ENCODE measurements around the gene TNS1.

TNS1 gene

DNA sequence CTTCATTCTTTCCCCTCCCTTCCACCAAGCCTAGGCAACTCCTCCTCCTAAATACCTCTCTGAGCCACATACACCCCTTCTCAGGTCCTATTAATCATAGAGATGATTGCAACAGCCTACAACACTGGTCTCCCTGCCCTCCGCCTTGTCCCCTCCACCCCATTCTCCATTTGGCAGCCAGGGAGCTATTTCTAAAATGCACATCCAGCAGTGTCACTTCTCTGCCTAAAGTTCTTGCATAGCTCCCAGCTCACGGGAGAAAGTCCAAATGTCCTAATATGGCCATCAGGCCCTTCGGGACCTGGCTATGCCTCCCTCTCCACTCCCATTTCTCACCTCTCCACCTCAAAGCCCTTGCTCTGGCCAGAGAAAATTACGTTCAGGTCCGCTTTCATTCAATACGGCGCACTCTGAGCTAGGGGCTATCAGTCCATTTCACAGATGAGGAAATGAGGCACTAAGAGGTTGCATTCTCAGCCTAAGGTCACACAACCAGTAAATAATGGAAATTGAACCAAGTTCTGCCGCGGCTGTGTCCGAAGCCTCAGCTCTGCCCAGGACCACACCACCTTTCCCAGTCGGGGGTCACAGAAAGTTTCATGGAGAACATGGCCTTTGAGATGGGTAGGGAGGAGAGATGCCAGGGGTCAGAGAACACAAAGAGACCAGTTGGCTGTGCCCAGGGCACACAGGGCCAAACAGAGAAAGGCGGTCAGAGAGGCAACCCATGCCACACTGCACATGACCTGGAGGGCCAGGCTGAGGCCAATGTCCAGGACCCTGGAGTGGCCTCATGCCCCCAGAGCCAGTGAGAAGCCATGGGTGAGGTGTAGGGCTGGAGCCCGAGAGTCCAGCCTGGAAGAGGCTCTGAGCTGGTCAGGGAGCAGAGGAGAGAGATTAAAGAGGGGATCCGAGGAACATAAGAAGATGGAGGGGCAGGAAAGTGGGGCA, 72.8 kb downstream of the TNS1 start:
- DNase-seq (ENCODE audit: low spot score), result peak; percentile 90

DNA sequence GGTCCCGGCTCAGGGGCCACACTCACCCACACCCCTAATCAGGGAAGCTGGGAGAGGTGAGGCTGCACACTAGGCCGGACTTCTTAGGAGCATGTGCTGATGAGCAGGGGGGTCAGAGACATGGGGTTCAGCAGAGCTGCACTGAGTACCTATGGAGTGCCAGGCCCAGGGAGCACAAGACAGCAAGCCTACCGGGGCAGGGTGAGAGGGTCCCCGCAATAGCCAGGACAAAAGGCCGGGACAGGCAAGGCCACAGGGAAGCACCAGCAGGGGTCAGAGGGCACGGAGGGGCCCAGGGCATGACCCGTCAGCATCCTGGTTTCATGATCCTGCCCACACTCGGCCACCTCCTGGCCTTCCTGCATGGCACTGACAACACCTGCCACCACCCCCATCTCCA, 73.5 kb downstream of the TNS1 start:
- DNase-seq (ENCODE audit: low spot score), result no peak

DNA sequence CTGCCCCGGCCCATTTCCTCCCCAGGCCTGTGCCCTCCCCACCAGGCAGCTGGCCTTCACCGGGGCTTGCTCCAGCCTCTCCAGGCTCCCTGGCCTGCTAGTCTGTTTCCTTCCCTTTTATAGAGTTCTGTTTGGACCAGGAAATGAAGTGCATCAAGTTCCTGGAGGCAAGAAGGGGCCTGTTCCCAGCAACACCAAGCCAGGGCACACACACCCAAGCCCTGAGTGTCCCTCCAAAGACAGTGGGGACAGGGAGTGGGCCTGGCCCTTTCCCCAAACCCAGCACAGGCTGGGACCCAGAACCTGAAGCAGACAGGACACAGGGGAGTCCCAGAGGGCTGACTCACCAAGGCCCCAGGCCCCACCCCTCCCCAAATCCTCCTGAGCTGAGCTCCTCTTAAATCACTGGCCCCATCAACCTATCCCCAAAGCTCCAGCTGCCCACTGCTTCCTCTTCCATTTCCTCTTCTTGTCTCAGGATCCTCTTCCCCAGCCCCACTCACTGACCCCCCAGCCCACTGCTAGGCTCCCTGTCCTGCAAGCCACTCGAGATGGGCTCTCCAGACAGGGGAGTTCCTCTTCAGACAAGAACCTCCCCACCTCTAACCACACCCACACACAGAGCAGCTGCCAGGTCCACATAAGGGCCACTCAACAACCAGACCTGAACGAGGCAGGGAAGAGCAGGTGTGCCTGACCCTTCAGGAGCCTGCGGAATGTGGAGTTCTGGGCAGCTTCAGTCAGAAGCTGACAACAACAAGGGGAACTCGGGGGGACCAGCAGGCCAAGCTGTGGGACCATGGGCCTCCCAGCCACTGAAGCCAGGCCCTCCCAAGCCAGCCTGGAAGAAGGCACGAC, 74.2 kb downstream of the TNS1 start:
- peak; percentile 50 for DNase-seq (ENCODE audit: low spot score)

DNA sequence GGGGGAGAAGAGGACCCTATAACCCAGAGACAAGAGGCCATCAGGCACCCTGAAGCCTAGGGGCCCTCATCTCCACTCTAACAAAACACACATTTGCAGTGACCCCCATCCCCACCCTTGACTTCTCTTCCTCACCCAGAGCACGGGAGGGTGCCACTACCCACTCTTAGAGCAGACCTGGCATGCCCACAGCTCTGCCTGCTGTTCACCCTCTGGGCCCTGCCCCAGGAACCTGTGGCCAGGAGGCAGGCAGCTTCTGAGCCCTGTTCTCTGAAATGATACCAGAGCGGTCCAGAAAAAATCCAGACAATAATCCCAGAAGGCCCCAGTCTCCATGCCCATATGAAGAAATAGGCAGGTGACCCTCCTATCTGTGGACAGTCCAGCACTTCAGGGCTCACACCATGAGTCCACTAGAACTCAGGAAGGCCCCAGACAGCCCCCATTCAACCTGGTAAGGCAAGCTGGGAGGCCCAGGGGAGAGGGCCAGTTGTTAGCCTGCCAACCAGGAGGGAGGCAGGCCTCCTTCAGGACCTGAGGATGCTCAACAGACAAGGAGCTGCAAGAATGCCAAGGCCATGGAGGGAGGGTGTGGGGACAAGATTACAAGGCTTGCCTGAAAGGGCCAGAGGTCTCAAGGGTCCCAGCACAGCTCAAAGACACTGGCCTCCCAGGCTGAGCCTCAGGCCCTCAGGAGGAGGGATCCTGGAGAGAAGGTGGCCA, 75.0 kb downstream of the TNS1 start:
- DNase-seq (ENCODE audit: low spot score), result no peak

DNA sequence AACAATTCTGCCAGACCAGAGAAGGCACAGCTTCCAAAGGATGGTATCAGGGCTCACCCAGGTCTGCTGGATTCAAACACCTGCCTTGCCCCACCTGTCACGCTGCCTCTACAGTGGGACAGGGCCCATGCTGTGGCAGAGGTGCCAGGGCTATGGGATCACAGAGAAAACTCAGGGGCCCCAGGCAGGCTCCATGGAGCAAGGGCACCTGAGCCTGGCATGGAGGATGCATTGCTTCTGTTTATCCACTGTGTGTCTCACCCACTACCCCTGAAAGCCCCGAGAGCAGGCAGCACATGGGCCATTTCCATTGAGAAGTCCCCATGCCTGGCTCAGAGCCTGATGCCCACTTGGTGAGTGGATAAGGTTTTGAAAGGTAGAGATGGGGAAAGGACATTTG, 76.0 kb downstream of the TNS1 start:
- DNase-seq (ENCODE audit: low spot score), result no peak

DNA sequence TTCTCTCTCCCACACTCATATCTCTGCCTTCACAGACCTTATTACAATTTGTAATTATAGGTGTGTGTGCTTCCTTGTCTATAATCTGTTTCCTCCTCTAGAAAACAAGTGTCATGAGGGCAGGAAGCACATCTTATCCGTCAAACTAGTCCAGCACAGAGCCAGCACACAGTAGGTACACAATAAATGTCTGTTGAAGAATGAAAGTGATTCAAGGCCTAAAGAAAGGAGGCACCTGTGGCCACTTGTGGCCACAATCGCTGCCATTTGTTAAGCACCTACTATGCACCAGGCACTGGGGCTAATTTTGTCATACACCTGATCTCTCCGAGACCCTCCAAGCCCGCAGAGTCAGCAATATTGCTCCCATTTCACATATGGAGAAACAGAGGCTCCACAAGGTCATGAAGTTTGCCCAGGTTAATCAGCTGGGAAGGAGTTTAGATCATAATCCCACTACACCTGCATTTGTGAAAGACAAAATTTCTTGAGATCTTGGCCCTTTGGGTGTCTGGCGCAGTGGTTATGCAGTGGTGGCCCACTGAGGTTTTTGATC, 78.4 kb downstream of the TNS1 start:
- DNase-seq (ENCODE audit: low spot score), result no peak

DNA sequence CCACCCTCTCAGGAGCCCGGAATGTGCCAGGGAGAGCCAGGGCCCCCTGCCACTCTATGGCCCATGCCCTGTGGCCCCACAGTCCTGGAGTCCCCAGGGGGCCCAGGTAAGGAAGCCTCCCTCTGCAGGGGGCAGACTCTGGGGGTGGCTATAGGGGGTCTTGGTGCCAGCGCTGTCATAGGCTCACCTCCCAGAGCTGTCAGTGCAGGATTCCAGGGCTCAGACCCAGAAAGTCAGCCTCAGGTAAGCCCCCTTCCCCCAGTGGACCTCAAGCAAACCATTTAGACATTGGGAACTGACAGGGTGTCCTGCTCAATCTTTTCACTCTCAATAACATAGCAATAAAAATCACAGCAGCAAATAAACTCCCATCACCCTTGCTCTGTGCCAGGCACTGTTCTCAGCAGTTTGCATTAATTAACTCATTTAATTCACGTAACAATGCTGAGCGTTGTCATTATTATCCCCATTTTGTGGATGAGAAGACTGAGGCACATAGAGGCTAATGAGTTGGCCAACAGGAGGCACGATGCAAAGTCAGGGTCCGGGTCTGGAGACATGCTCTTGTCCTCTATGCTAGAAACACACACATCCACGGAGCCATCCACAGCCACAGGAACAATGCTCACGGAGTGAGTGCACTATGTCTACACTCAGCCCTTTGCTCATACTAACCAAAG, 79.6 kb downstream of the TNS1 start:
- DNase-seq (ENCODE audit: low spot score), result no peak

DNA sequence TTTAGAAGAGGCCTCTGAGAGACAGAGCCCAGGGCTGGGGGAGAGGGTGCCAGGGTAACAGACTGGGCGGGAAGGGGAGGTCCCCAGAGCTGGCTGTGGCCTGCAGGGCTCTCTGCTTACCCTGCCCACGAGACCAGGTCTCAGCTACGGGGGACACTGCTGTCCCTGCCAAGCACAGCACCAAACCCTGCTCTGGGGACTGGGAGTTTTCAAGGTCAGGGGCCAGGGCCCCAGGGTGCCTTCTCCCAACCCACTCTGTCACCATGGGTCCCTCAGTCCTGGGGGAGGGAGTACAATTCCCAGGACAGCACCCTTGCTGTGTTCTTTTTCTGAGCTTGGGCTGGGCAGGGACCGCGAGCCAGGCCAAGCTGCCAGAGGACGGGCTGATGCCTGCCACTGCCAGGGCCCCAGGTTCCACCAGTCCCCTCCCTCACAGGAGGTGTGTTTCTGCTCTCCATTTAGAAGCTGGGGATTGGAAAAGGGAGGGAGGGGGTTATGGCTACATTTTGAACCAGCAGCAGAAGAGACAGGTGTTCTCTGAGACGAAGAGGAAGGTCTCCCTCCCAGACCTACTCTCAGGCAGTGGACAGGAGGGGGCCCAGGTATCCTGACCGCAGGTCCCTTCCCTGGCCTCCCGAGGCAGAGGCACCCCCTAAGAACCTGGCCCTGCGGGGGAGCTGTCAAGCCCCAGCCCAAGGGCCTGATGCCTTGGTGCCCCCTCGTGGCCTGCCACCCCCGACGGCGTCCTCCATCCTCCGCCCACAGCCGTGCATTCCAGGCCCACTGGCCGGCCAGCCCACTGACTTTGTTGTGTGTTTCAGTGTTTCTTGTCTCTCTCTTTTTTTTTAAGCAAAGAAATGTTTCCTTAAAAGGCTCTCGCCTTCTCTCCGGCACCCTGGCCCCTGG, 80.4 kb downstream of the TNS1 start:
- peak; percentile 72 for DNase-seq (ENCODE audit: low spot score)

DNA sequence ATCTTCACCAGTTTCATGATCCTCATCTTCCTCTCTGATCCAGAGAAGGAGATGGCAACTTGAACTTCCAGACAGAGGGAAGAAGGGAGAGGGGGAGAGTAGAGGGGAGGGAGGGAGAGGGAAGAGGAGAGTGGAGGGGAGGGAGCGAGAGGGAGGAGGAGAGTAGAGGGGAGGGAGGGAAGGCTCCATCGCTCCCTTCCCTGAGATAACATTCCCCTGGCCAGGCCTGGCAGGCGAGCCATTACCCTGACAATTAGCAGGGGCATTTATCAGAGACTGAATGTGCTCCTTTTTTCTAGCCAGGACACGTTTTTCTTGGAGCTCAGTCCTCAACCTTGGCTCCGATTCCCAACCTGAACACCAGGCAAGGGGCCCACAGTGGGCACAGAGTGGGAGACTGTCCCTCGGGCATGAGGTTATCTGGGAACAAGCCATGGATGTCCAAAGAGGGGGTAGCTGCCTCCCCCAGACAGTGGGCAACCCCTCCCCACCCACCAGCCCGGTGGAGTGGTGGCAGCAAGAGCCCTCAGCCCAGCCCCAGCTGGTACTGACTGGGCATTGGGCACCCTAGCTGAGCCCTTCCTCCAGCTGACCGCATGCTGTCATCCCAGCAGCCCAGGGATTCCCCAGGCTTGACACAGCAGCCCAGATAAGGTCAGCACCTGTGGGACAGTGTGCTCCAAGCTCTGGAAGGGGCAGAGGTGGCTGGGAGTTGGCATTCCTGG, 81.8 kb downstream of the TNS1 start:
- no peak for DNase-seq (ENCODE audit: low spot score)

DNA sequence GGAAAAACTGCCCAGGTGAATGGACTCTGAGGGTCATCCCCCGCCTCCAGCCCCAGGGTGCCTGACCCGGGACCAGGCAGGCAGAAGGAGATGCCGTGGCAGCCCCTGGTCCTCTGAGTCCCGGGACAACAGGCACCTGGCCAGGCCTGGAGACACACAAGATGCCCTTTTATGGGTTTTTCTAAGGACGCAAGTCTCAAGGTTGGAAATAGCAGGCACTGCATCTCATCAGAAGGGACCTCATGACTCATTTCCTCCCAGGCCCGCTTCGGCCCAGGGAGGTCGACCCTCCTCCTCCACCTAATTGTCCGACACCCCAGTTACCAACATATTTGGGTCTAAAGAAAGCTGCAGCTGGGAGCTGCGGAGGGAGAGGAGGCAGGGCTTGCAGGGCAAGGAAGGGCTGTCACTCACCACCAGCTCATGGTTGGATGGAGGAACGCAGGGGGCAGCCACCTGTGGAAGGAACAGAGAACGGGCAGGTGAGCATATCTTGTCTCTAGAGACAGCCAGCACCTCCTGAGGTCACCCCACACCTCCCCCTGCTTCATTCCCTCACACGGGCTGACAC, 82.9 kb downstream of the TNS1 start:
- DNase-seq (ENCODE audit: low spot score), result peak; percentile 79

DNA sequence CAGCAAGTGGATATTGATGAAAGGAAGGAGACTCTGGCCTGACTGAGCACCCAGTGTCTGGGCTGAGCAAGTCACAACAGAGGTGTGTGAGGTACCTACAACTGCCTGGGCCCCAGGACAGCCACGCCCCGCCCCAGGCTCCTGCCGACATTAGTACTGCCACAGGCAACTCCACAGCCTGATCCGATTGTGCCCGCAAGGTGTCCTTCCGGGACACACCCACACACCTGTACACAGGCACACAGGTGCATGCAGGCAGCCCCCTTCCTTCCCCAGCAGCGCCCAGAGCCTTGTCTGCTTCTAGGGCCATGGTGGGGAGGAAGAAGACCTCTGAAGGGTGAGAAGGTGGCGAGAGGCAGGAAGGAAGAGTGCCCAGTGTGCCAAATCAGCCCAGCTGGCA, 83.6 kb downstream of the TNS1 start:
- DNase-seq (ENCODE audit: low spot score), result no peak

DNA sequence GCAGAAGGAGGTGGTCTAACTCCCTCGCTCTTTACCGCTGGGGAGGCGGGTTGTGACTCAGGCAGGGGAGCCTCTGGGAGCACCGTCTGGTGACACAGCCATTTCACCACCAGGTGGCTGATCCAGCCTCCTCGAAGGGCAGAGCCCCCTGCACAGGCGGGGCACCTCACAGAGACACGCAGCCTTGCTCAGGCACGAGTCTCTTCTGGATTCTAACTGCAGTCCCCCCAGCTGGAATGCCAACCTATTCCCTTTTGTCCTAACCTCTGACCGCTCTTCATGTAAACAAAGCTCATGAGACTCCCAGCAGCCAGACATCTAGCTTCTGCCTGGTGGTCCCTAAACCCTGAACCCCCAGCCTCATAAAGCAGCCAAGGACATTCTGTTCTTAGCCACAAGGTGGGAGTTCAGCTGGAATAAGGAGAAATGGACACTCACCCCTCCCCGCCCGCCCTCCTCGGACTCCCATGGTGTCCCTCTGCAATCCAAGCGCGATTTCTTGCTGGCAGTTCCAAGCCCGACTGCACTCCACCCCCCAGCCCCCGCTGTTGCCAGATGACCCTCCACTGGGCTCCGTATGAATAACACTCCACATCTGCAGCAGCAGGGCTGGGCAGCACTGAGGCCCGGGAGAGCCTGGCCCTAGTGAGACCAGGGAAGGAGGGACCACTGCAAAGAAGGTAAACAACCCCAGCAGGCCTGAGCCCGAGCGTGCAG, 84.3 kb downstream of the TNS1 start:
- DNase-seq (ENCODE audit: low spot score), result no peak

DNA sequence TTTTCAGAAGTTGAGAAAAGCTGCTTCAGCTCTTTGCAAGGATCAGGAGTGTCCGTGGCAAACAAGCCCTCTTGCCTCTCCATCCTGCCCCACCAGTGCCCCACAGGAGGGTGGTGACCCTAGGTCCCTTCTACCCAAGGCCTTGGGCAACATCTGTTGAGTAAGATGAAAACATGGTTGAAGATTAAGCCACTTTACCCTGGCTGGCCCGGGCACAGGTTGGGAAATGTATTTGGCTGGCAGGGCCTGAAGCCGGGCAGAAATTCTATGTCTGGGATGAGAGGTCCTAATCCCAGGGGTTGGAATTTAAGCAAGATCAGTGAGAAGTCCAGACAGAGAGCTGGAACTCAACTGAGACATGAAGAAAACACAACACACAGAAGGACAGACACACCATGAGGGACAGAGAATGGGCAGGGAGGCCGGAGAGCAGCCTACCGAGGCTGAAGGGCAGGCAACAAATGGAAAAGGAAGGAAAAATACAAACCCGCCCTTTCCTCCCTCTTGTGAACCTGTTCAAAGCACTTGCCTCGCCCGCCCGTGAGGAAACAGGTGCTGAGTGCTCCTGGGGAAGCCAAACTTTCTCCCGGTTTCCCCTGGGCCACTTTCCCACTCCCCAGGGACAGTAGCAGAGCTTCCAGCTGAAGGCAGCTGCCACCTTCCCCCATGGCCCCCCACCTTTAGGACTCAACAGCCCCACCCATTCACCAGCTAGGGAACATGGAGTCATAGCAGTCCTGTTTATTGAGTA, 86.1 kb downstream of the TNS1 start:
- no peak for DNase-seq (ENCODE audit: low spot score)

DNA sequence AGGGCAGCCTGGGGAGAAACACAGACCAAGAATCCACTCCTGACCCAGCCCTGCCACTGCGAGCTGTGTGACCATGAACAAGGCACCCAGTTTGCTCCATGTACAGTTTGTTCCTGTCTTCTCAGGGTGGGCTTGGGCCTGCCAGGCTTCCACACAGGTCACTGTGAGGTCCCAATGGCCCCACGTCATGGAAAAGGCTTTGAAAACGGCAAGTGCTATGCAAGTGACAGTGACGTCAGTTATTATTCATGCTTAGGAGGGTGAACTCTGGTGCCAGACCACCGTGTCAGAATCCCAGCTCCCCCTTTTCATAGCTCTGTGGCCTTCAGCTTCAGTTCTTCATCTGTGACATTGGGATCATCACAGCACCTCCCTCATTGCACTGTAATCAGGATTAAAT, 87.1 kb downstream of the TNS1 start:
- DNase-seq (ENCODE audit: low spot score), result no peak

DNA sequence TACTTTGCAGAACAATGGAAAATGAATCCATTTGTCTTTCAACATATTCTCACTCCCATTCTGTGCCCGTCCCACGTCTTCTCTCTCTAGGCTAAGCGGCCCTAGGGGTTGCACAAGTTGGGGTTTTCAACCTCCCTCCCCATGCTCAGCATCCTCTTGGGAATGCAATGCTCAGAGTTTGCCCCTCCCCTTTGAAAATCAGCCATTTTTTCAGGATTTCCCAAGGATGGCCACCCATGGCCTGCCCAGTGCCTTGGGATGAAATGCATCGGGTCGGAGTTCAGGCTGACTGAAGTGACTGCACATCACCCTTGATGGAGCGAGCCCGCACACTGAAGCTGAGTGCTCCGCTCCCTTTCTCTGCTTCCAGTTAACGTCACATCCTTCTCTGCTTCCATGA, 87.9 kb downstream of the TNS1 start:
- no peak for DNase-seq (ENCODE audit: low spot score)

DNA sequence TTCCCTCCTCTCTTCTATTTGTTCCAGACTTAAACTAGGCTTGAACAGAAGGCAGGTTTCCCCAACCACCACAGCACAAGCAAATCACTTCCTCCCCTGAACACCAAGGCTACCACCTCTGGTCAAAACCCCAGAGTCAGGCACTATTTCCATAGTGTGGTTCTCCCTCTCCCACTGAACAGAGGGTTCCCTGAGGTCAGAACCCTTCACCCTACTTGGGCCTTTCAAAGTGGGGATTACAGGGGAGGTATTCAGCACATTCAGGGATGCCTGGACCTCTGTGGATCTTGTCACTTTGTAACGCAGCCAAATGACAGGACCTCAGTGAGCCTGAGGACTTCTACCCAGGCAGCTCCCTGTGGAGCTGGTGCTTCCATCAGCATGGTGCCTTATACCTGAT, 88.7 kb downstream of the TNS1 start:
- DNase-seq (ENCODE audit: low spot score), result no peak

DNA sequence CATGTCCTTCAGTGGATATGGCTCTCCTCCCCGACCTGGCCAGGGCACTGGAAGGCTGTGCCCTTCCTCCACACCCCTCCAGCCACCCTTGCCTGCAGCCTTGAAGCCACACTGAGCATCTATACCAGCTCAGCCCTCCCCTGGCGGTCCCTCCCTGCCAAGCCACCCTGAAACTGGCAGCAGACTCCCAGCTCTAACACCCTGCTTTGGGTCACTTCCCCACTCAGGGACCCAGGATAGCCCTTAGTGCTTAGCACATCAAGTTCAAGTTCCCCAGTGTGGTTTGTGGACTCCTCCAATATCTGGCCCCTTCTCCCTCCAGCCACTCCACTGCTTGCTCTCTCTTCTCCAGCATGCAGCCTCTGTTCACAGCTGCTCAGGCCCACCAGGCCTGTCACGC, 89.4 kb downstream of the TNS1 start:
- DNase-seq (ENCODE audit: low spot score), result no peak
